Middle frontal gyrus (tissue), 1 donor: ENCODE results near the gene USP17L30.
"Not testable (repeated sequence)": the region's sequence is repeated elsewhere in the genome, so short reads cannot be mapped to it uniquely, and the experiment has no call there.

Source experiments
- DNase-seq: peaks from one replicate; pipeline ENCODE4 v3.0.0-alpha.2; 2015; ENCODE audit warnings: low spot score; ENCODE audit errors: extremely low spot score

USP17L30 gene

GRCh38 chr4:9362829-9363228, at the start of gene USP17L30:
USP17L30 (plus strand) TSS chr4:9363129; CDS start chr4:9363129, 0 bp downstream.
- not testable (repeated sequence) for DNase-seq

GRCh38 chr4:9324191-9324590, 38.7 kb upstream of the USP17L30 start:
- DNase-seq, result not testable (repeated sequence)

GRCh38 chr4:9324865-9325264, 38.1 kb upstream of the USP17L30 start, which contains the start of gene USP17L24:
USP17L24 (plus strand) TSS chr4:9325165; CDS start chr4:9325165, 0 bp downstream.
- DNase-seq, result not testable (repeated sequence)

- DNase-seq, result not testable (repeated sequence)
Observed at GRCh38 chr4:9329611-9330010, 33.3 kb upstream of the USP17L30 start, which contains the start of gene USP17L25. USP17L25 (plus strand) TSS chr4:9329911; CDS start chr4:9329911, 0 bp downstream.

GRCh38 chr4:9334358-9334757, 28.6 kb upstream of the USP17L30 start, which contains the start of gene USP17L26:
USP17L26 (plus strand) TSS chr4:9334658; CDS start chr4:9334658, 0 bp downstream.
- not testable (repeated sequence) for DNase-seq

- DNase-seq, result not testable (repeated sequence)
Observed at GRCh38 chr4:9339103-9339502, 23.8 kb upstream of the USP17L30 start, which contains the start of gene USP17L5. USP17L5 (plus strand) TSS chr4:9339403; CDS start chr4:9339403, 0 bp downstream.

- DNase-seq, result not testable (repeated sequence)
Observed at GRCh38 chr4:9343848-9344247, 19.1 kb upstream of the USP17L30 start, which contains the start of gene USP17L27. USP17L27 (plus strand) TSS chr4:9344148; CDS start chr4:9344148, 0 bp downstream.

GRCh38 chr4:9348593-9348992, 14.3 kb upstream of the USP17L30 start, which contains the start of gene USP17L28:
USP17L28 (plus strand) TSS chr4:9348893; CDS start chr4:9348893, 0 bp downstream.
- DNase-seq, result not testable (repeated sequence)

- DNase-seq, result not testable (repeated sequence)
Observed at GRCh38 chr4:9350866-9351265, 12.1 kb upstream of the USP17L30 start.

- DNase-seq, result not testable (repeated sequence)
Observed at GRCh38 chr4:9353338-9353737, 9.6 kb upstream of the USP17L30 start, which contains the start of gene USP17L29. USP17L29 (plus strand) TSS chr4:9353638; CDS start chr4:9353638, 0 bp downstream.

GRCh38 chr4:9379881-9380280, 17.0 kb downstream of the USP17L30 start:
- DNase-seq, result not testable (repeated sequence)

- not testable (repeated sequence) for DNase-seq
Observed at GRCh38 chr4:9381012-9381534, 18.1 kb downstream of the USP17L30 start.

GRCh38 chr4:9384126-9384525, 21.2 kb downstream of the USP17L30 start:
- DNase-seq, result no peak

GRCh38 chr4:9389001-9389400, 26.1 kb downstream of the USP17L30 start:
- not testable (repeated sequence) for DNase-seq

GRCh38 chr4:9405774-9406173, 42.8 kb downstream of the USP17L30 start:
- not testable (repeated sequence) for DNase-seq

GRCh38 chr4:9406491-9406890, 43.6 kb downstream of the USP17L30 start:
- not testable (repeated sequence) for DNase-seq

- DNase-seq, result no peak
Observed at GRCh38 chr4:9409793-9410192, 46.9 kb downstream of the USP17L30 start.
